ENCODE results near the gene FSIP1. TPM values are rescaled to one million over a fixed set of nuclear protein-coding genes. Genes with fewer than 3 reads are reported as not detected.

Gene FSIP1
- total RNA-seq, 1 donor from 2014 or later: 1.6 TPM

DNA sequence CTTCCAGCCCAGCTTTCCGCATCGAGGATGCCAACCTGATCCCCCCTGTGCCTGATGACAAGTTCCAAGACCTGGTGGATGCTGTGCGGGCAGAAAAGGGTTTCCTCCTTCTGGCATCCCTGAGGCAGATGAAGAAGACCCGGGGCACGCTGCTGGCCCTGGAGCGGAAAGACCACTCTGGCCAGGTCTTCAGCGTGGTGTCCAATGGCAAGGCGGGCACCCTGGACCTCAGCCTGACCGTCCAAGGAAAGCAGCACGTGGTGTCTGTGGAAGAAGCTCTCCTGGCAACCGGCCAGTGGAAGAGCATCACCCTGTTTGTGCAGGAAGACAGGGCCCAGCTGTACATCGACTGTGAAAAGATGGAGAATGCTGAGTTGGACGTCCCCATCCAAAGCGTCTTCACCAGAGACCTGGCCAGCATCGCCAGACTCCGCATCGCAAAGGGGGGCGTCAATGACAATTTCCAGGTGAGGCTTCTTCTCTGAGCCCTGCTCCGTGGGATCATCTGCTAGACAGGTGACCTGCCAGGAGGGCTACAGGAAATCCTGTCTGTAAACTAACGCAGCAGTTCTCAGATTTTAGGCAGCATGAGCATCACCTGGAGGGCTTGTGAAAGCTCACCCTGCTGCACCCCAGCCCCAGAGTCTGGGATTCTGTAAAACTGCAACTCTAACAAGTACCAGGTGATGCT, 200.2 kb downstream of the FSIP1 start:
- DNase-seq (ENCODE audit: low spot score, unreplicated experiment): no peak
- TF ChIP-seq, protein P1, sequence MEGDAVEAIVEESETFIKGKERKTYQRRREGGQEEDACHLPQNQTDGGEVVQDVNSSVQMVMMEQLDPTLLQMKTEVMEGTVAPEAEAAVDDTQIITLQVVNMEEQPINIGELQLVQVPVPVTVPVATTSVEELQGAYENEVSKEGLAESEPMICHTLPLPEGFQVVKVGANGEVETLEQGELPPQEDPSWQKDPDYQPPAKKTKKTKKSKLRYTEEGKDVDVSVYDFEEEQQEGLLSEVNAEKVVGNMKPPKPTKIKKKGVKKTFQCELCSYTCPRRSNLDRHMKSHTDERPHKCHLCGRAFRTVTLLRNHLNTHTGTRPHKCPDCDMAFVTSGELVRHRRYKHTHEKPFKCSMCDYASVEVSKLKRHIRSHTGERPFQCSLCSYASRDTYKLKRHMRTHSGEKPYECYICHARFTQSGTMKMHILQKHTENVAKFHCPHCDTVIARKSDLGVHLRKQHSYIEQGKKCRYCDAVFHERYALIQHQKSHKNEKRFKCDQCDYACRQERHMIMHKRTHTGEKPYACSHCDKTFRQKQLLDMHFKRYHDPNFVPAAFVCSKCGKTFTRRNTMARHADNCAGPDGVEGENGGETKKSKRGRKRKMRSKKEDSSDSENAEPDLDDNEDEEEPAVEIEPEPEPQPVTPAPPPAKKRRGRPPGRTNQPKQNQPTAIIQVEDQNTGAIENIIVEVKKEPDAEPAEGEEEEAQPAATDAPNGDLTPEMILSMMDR (IDR thresholded peaks at IDR 0.05; ENCODE audit: unreplicated experiment): no peak
- peaks cover 22% of the 10 kb centered on the region for H3K27me3 Mint-ChIP-seq
- H3K27ac Mint-ChIP-seq: no peak overlapping the region
- peaks cover 5% of the 10 kb centered on the region for H3K36me3 Mint-ChIP-seq (ENCODE audit: insufficient read depth)
- H3K4me1 Mint-ChIP-seq (ENCODE audit: low read depth): peaks cover 30% of the 10 kb centered on the region
- peak overlapping the region; percentile 83 for H3K4me3 Mint-ChIP-seq (ENCODE audit: low read depth)
- H3K9me3 Mint-ChIP-seq (ENCODE audit: low read depth): no peaks in the 10 kb centered on the region

DNA sequence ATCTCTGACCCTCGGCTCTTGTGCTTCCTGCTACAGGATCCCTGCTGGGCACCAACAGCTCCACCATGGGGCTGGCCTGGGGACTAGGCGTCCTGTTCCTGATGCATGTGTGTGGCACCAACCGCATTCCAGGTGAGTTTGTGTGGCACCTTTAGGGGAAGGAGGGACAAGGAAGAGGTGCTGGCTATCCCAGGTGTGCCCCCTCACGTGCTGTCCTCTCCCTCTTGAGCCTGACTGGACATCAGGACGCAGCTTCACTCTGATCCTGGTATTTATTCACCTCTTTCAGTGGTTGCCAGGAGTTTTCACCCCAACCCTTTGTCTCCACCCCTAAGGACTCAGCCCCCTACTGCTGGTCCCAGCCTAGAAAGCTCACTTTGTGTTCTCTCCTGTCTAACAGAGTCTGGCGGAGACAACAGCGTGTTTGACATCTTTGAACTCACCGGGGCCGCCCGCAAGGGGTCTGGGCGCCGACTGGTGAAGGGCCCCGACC, 200.8 kb downstream of the FSIP1 start:
- peaks cover 29% of the 10 kb centered on the region for H3K4me1 Mint-ChIP-seq (ENCODE audit: low read depth)
- TF ChIP-seq, protein P1 (IDR thresholded peaks at IDR 0.05; ENCODE audit: unreplicated experiment): peak; percentile 51
- peak overlapping the region; percentile 83 for H3K4me3 Mint-ChIP-seq (ENCODE audit: low read depth)
- peak overlapping the region; percentile 94 for H3K27ac Mint-ChIP-seq
- H3K9me3 Mint-ChIP-seq (ENCODE audit: low read depth): no peaks in the 10 kb centered on the region
- peaks cover 5% of the 10 kb centered on the region for H3K36me3 Mint-ChIP-seq (ENCODE audit: insufficient read depth)
- peaks cover 25% of the 10 kb centered on the region for H3K27me3 Mint-ChIP-seq
- DNase-seq (ENCODE audit: low spot score, unreplicated experiment): peak; percentile 27

DNA sequence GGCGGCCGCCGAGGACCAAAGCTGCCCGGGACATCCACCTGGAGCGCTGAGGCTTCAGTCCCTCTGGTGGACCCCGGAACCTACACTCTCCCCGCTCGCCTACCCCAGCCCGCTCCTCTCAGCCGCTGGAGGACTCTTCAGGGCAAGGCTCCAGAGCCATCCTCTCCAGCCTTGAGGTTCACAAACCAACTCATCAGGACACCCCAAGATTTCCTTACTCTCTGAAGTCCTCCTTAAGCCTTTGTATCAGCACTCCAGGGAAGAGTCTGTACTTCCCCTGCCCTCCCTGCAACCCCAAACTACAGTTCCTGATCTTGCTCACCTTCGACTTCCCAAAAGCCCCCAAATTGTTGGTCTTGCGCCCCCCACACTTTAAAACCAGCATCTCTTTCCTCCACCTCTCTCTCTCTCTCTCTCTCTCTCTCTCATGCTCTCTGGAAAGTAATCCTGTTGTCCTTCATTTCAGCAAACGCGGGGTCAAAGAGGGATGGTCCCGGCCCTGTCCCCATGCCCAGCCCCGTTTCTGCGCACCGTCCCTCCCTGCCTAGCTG, 201.3 kb downstream of the FSIP1 start:
- H3K27ac Mint-ChIP-seq: peak overlapping the region; percentile 94
- H3K4me1 Mint-ChIP-seq (ENCODE audit: low read depth): peaks cover 24% of the 10 kb centered on the region
- H3K9me3 Mint-ChIP-seq (ENCODE audit: low read depth): no peaks in the 10 kb centered on the region
- peaks cover 5% of the 10 kb centered on the region for H3K36me3 Mint-ChIP-seq (ENCODE audit: insufficient read depth)
- TF ChIP-seq, protein P1 (IDR thresholded peaks at IDR 0.05; ENCODE audit: unreplicated experiment): no peak
- no peak for DNase-seq (ENCODE audit: low spot score, unreplicated experiment)
- H3K4me3 Mint-ChIP-seq (ENCODE audit: low read depth): peak overlapping the region; percentile 83
- peaks cover 27% of the 10 kb centered on the region for H3K27me3 Mint-ChIP-seq

DNA sequence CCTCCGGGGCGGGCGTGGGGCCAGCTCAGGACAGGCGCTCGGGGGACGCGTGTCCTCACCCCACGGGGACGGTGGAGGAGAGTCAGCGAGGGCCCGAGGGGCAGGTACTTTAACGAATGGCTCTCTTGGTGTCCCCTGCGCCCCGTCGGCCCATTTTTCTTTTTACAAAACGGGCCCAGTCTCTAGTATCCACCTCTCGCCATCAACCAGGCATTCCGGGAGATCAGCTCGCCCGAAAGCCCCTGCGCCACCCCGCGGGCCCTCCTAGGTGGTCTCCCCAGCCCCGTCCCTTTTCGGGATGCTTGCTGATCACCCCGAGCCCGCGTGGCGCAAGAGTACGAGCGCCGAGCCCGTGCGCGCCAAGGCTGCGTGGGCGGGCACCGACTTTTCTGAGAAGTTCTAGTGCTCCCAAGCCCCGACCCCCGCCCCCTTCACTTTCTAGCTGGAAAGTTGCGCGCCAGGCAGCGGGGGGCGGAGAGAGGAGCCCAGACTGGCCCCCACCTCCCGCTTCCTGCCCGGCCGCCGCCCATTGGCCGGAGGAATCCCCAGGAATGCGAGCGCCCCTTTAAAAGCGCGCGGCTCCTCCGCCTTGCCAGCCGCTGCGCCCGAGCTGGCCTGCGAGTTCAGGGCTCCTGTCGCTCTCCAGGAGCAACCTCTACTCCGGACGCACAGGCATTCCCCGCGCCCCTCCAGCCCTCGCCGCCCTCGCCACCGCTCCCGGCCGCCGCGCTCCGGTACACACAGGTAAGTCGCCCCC, 202.0 kb downstream of the FSIP1 start, which contains the start of gene THBS1:
TSS of gene THBS1 (plus strand) at position 595 of the 757 bp plus-strand sequence. CDS start 779 bp downstream, outside the sequence.
- DNase-seq (ENCODE audit: low spot score, unreplicated experiment): peak; percentile 82
- peak within 1 kb of the TSS; percentile 94 for H3K27ac Mint-ChIP-seq
- H3K4me3 Mint-ChIP-seq (ENCODE audit: low read depth): peak within 1 kb of the TSS; percentile 83
- no peaks in the 10 kb centered on the region for H3K9me3 Mint-ChIP-seq (ENCODE audit: low read depth)
- peaks cover 29% of the 10 kb centered on the region for H3K27me3 Mint-ChIP-seq
- TF ChIP-seq, protein P1 (IDR thresholded peaks at IDR 0.05; ENCODE audit: unreplicated experiment): peak; percentile 17
- H3K36me3 Mint-ChIP-seq (ENCODE audit: insufficient read depth): peaks cover 5% of the 10 kb centered on the region
- H3K4me1 Mint-ChIP-seq (ENCODE audit: low read depth): peaks cover 17% of the 10 kb centered on the region

DNA sequence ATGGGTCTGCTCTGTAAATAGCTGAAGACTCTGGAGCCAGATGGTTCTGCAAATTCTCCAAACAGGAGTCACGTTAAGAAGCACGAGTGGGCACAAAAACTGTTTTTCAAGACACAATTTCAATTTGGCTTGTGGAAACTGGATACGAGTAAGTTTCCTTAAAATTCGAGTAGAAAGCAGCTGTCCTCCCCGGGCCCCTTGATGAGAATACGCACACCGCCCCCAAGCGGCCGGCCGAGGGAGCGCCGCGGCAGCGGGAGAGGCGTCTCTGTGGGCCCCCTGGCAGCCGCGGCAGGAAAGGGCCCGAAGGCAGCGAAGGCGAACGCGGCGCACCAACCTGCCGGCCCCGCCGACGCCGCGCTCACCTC, 202.5 kb downstream of the FSIP1 start:
- H3K4me3 Mint-ChIP-seq (ENCODE audit: low read depth): peak overlapping the region; percentile 83
- peaks cover 5% of the 10 kb centered on the region for H3K36me3 Mint-ChIP-seq (ENCODE audit: insufficient read depth)
- peak overlapping the region; percentile 78 for H3K27ac Mint-ChIP-seq
- TF ChIP-seq, protein P1 (IDR thresholded peaks at IDR 0.05; ENCODE audit: unreplicated experiment): peak; percentile 97
- no peaks in the 10 kb centered on the region for H3K9me3 Mint-ChIP-seq (ENCODE audit: low read depth)
- H3K4me1 Mint-ChIP-seq (ENCODE audit: low read depth): peaks cover 13% of the 10 kb centered on the region
- peak; percentile 92 for DNase-seq (ENCODE audit: low spot score, unreplicated experiment)
- peaks cover 29% of the 10 kb centered on the region for H3K27me3 Mint-ChIP-seq
